Measurements from ENCODE around the gene NRTN.

The NRTN gene

GRCh38 chr19:5790559-5791520, 14.0 kb upstream of the NRTN start, which contains the start of gene DUS3L:
DUS3L (minus strand) TSS chr19:5791163; CDS start chr19:5791141, 22 bp downstream.
- peak; percentile 98 for DNase-seq

DNA sequence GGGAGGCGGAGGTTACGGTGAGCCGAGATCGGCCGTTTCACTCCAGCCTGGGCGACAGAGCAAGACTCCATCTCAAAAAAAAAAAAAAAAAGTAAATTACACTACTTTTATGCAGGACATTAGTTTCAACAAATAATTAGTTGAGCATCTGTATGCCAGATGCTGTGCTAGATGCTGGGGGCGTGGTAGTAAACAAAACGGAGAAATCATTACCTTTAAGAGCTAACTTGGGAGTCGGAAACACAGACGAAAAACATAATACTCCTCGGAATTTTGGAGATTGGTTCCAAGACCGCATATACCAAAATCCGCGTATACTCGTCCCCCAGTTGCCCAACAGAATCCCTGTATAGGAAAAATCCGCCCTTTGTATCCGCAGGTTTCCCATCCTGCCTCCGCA, 12.6 kb upstream of the NRTN start:
- DNase-seq: no peak

DNA sequence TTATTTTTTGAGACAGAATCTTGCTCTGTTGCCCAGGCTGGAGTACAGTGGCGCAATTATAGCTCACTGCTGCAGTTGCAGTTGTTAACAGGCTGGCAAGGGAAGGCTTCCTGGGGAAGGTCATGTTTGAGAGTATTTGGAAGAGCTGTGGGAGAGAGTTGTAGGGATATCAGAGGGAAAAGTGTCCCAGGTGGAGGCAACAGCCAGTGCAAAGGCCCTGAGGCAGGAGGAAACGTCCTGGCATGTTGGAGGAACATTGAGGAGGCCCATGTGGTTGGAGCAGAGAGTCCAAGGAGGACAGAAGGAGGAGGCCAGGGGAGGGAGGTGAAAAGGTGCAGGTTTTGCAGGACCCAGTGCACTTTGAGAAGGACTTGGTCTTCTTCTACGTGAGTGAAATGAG, 11.7 kb upstream of the NRTN start:
- no peak for DNase-seq

DNA sequence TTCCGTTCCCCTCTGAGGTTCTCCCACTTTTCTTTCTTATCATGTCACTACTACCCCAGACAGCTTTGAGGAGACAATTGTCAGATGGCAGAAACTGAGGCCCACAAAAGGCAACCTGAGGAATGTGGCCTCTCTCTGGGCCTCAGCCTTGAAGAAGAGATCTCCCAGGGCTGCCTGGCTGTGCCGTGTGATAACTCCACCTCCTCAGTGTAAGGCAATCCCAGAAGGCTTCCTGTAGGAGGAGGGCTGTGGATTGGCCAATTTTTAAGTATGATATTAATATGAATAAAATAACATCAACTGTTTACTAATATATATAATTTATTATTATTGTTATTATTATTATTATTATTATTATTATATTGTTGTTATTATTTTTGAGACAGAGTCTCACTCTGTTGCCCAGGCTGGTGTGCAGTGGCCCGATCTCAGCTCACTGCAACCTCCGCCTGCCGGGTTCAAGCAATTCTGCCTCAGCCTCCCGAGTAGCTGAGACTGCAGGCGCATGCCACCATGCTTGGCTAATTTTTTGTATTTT, 9.4 kb upstream of the NRTN start:
- DNase-seq: no peak

GRCh38 chr19:5798244-5798643, 6.6 kb upstream of the NRTN start:
- no peak for DNase-seq

DNA sequence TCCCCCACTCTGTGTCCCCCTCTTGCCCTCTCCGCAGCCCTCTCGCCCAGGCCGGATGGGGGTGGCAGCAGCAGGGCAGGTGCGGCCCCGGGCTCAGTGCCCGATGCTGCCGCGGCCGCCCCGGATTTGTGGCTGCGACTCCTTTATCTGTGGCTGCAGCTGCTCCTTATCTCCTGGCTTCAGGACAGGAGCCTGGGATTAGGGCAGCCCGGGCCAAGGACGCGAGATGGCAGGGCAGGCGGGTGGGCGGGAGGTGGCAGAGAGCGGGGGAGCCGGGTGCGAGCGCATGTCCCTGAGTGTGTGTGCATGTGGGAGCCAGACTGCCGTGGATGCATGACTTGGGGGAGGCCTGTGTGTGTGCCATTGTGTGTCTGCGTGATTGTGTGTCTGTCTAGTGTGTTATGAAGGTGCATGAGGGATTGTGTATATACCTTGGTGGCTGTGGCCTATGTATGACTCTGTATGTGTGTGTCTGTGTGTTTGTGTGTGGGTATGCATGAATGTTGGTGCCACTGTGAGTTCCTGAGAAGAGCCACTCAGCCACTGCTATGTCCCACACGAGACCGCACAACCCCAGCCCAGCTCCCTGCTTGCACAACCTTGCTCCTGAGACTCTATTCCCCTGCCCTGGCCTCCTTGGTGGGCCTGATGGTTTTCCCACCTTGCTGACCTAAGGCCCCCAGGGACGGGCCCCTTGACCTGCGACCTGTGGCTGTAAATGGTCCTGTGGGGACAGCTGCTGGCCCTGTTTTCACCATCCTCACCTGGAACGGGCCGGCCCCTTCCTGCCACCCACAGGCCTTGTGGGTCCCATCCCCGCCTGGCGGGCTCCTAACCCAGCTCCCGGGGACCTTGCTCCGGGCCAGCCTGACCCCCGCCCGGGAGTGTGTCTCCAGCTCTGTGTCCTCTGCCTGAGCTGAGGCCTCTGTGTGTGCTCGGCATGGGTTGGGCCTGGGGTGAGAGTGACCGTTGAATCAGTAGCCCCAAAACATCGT, 5.3 kb upstream of the NRTN start:
- DNase-seq: no peak

GRCh38 chr19:5800361-5801270, 4.3 kb upstream of the NRTN start:
- no peak for DNase-seq

- DNase-seq: peak; percentile 71
Observed at GRCh38 chr19:5801796-5802619, 2.9 kb upstream of the NRTN start.

GRCh38 chr19:5803441-5803751, 1.5 kb upstream of the NRTN start:
- DNase-seq: no peak

DNA sequence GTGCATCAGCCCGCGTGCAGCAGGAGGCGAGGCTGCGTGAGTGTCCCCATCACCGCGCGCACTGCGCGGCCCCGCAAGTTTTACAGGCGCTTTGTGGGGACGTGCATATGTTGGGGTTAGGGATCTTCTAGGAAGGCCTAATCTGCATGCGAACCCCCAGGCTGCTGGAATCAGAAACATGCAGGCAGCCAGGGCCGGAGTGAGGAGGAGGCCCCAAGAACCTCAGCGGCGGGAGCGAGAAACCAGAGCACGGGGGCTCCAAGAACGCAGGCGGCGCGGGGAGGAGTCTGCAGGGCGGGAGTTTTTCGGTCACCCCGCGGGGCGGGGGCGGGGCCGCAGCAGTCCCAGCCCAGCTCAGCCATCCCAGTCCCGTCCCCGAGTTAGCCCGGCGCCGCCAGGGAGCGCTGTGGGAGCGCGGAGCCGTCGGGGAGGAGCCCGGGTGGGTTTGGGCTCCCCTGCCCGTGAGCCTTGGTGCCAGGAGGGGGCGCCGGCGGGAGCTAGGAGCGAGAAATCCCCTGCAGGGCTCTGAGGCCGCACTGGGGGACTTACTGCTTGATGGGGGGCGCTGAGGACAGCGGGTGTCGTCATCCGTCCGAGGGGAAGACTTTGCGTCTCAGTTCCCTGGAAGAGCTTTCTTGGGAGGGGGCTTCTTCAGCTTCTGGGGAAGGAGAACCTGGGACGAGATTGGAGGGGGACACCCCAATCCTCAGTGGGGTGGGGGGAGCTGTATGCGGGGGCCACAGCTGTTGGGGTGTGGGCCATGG, 933 bp upstream of the NRTN start:
- DNase-seq: peak; percentile 85

DNA sequence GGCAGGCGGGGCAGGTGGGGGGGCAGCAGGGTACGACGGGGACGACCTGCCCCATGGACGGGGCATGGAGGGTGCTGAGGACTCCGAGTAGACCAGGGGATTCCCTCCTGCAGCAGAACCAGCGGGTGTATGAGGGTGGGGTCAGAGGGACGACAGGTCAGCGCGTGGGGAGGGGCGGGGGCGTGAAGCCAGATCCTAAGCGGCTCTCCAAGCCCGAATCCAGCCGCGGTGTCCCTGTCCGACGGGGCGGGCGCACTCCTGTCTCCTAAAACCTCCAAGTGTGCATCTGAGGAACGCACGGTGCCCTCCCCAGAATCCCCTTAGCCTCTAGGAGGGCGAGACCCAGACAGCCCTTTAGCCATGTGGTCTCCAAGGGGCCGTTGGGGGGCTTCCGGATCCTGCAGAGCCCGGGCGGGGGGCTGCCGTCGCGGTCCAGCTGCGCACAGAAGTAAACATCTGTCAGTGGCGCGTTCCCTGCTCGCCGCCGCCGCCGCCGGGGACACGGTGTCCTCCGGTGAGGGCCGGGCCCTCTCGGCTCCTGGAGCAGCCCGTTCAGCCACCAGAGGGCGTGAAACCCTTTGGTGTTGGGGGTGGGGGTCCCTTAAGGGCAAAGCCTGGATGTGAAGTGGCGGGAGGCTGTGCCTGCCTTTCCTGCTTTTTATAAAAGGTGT, 730 bp downstream of the NRTN start:
- DNase-seq: peak; percentile 40

- DNase-seq: no peak
Observed at GRCh38 chr19:5806133-5806489, 1.2 kb downstream of the NRTN start.

- DNase-seq: no peak
Observed at GRCh38 chr19:5806905-5807304, 2.0 kb downstream of the NRTN start.

- no peak for DNase-seq
Observed at GRCh38 chr19:5808120-5808816, 3.4 kb downstream of the NRTN start.

DNA sequence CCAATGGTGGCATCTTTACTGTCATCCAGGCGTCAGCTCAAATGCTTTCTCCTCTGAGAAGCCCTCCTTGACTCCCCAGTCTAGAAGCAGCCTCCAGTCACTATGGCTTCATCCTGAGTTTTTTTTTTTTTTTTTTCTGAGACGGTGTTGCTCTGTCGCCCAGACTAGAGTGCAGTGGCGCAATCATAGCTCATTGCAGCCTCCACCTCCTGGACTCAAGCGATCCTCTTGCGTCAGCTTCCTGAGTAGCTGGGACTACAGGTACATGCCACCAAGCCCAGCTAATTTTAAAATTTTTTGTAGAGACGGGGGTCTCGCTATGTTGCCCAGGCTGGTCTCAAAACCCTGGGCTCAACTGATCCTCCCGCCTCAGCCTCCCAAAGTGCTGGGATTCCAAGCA, 4.2 kb downstream of the NRTN start:
- no peak for DNase-seq

- no peak for DNase-seq
Observed at GRCh38 chr19:5809469-5809868, 4.6 kb downstream of the NRTN start.

- no peak for DNase-seq
Observed at GRCh38 chr19:5811117-5811516, 6.2 kb downstream of the NRTN start.

DNA sequence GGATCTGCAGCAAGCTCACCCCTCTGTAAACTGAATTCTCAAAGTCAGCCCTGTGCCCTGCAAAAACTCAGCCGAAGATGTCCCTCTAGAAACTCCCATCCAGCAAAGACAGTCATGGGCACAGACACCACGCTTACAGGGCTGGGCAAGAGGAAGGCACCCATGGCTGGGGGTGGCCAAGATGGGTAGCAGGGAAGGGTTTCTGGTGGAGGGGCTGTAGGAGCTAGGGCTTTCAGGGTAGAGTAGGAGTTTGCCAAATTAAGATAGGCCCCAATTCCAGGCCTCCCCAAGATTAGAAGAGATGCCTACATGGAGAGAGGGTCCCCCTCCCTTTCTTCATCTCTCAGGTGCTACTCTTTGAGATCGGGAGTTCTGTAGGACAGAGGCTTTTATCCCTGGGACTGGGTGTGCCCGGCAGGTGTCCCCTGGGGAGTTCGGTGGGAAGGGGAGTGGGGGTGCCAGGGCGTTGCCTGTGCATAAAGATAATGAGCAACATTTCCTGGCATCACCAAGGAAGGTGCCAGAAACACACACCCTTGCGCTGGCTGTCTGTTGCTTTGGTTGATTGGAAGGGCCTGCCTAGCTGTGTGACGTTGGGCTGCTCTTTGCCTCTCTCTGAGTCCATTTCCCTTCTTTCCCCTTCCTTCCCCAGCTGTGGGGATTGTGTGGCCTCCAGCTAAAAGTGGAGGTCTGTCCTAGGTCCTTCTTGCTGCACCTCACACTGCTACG, 9.4 kb downstream of the NRTN start:
- DNase-seq: no peak

- DNase-seq: no peak
Observed at GRCh38 chr19:5814852-5815246, 10.0 kb downstream of the NRTN start.

All from fibroblast of upper back skin (primary cell).